Lung (tissue), 12 donors: ENCODE data around the gene ITPKA. TPM values are rescaled to one million over a fixed set of nuclear protein-coding genes. Genes with fewer than 3 reads are reported as not detected.

Source experiments
- ATAC-seq: fragments of 200-7000 bp; cut with Tn5 transposase; one replicate; pipeline ENCODE4 v1.9.1; 2020; ENCODE audit warnings: moderate number of reproducible peaks; ENCODE audit not compliant: insufficient read depth, low FRiP score
- DNase-seq, 3 donors: peaks; one replicate each; pipeline ENCODE4 v3.0.0-alpha.2; 2013 to 2017
- H3K27ac ChIP-seq, 2 donors: one replicate each; pipeline ENCODE4 v1.5.1; 2013; ENCODE audit warnings: mild to moderate bottlenecking in 2 of 2, moderate library complexity in 2 of 2, control low read depth in 1 of 2, inconsistent platforms in 1 of 2, low read depth in 1 of 2, low read length in 1 of 2
- H3K27me3 ChIP-seq, 3 donors: one replicate each; pipeline ENCODE4 v1.5.1; 2013; ENCODE audit warnings: low read length in 2 of 3; ENCODE audit not compliant: control insufficient read depth in 3 of 3, insufficient read depth in 3 of 3
- H3K36me3 ChIP-seq, 4 donors: one replicate each; pipeline ENCODE4 v1.5.1; 2013; ENCODE audit warnings: low read length in 4 of 4, mild to moderate bottlenecking in 1 of 4, moderate library complexity in 1 of 4; ENCODE audit not compliant: control insufficient read depth in 4 of 4, insufficient read depth in 4 of 4
- H3K4me1 ChIP-seq, 5 donors: one replicate each; pipeline ENCODE4 v1.5.1; 2013; ENCODE audit warnings: low read length in 5 of 5, mild to moderate bottlenecking in 2 of 5, moderate library complexity in 1 of 5; ENCODE audit not compliant: control insufficient read depth in 5 of 5, insufficient read depth in 5 of 5
- H3K4me3 ChIP-seq: one replicate; pipeline ENCODE4 v1.5.1; 2013; ENCODE audit warnings: mild to moderate bottlenecking, control low read depth, moderate library complexity
- H3K9ac ChIP-seq, 2 donors: one replicate each; pipeline ENCODE4 v1.5.1; 2013; ENCODE audit warnings: low read length in 2 of 2, control low read depth in 1 of 2; ENCODE audit not compliant: insufficient read depth in 1 of 2
- H3K9me3 ChIP-seq, 4 donors: one replicate each; pipeline ENCODE4 v1.5.1; 2013; ENCODE audit warnings: low read length in 3 of 4, mild to moderate bottlenecking in 1 of 4, moderate library complexity in 1 of 4; ENCODE audit not compliant: control insufficient read depth in 4 of 4, insufficient read depth in 3 of 4
- WGBS, 2 donors: extraction: QIAGEN DNeasy Blood & Tissue Kit; methylation state at CpG; one replicate each; pipeline ENCODE4 v1.1.7; 2013; 5-methylcytosine and 5-hydroxymethylcytosine counted together
- polyA plus RNA-seq, 2 donors: library from polyadenylated mRNA; stranded (reverse); fragments of 200-250 nt; gene quantifications; one replicate each; pipeline ENCODE4 v1.2.1, GENCODE V29; 2013
- total RNA-seq, 2 donors: library from RNA; depleted of rRNA in 1 of 2; stranded (reverse); fragments of >200 nt in 1 of 2; gene quantifications; one replicate each; pipeline ENCODE4 v1.2.1, GENCODE V29; 2014 to 2021
- TF ChIP-seq, protein P1 (sequence below): IDR thresholded peaks from 2 replicates; pipeline ENCODE4 v1.5.1; 2012; ENCODE audit warnings: mild to moderate bottlenecking; ENCODE audit errors: control extremely low read depth, extremely low read depth
- donor health status: control.
- donor health status: control.
- donor health status: Bipolar disorder and iron deficiency.
- donor health status: healthy.
- donor health status: DM: yes; HTN: yes; CAD: no.

Gene ITPKA
- total and polyA plus RNA-seq, 4 donors = 0.35 to 1.9 (median 1.2) TPM

DNA sequence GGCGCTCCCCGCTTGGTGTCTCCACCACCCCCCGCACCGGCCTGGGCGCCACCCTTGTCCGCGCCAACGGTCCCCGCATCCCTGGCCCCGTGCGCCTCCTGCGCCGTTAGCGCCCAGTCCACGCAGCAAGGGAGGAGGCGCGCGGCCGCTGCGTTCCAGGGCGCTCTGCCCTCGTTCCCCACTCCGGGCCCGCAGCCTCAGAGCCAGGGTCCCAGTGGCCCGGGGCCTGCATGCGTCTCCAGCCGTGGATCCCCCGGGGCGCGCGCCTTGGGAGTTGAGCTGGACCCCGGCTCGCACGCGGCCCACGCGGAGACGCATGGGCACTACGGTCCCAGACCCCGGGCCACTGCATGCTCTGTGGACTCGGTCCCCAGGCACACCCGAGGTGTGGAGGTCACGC is 7.4 kb upstream of the ITPKA start:
- TF ChIP-seq, protein P1, sequence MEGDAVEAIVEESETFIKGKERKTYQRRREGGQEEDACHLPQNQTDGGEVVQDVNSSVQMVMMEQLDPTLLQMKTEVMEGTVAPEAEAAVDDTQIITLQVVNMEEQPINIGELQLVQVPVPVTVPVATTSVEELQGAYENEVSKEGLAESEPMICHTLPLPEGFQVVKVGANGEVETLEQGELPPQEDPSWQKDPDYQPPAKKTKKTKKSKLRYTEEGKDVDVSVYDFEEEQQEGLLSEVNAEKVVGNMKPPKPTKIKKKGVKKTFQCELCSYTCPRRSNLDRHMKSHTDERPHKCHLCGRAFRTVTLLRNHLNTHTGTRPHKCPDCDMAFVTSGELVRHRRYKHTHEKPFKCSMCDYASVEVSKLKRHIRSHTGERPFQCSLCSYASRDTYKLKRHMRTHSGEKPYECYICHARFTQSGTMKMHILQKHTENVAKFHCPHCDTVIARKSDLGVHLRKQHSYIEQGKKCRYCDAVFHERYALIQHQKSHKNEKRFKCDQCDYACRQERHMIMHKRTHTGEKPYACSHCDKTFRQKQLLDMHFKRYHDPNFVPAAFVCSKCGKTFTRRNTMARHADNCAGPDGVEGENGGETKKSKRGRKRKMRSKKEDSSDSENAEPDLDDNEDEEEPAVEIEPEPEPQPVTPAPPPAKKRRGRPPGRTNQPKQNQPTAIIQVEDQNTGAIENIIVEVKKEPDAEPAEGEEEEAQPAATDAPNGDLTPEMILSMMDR = no peak
- peaks cover 0 to 6% (median 0%) of the 10 kb centered on the region in 5 donors for H3K4me1 ChIP-seq
- WGBS, 2 donors = 86 to 88% methylated on average over 38 to 43 of the region's 43 CpGs
- no peak overlapping the region for H3K4me3 ChIP-seq
- H3K36me3 ChIP-seq = peaks cover 3 to 16% (median 13%) of the 10 kb centered on the region in 4 donors
- ATAC-seq (no peak), DNase-seq (no peak)
- no peak overlapping the region for H3K9ac ChIP-seq
- H3K27ac ChIP-seq = no peak overlapping the region
- H3K27me3 ChIP-seq = peaks cover 0 to 2% (median 0%) of the 10 kb centered on the region in 3 donors
- H3K9me3 ChIP-seq = no peaks in the 10 kb centered on the region

DNA sequence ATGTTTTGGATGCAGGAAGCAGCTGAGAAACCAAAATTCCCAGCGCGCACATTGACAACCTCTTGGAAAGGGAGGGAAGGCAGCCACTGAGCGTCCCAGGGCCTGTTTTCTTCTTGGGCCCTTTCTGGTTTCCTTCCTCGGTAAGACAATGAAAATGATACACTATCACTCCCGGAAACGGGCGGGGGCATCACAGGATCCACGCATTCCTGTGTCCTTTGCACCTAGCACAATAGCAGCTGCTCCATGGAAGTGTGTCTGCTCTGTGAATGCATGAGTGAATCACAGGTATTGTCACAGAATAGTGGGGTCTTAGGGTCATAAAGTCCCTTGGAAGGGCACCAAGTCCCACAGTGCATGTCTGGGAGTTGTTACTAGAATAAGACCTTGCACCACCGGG is 6.3 kb upstream of the ITPKA start:
- TF ChIP-seq, protein P1 = no peak

DNA sequence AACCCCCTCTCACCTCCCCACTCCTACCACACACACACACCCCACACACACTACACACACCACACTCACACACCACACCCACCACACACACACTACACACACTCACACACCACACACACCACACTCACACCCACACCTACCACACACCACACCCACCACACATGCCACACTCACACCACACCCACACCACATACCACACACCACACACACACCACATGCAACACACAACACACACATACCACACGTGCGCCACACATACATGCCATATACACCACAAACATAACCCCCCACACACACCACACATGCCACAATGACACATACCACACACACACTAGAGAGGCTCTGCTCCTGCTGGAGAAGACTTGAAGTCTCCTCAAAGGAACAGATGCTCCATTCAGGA is 5.9 kb upstream of the ITPKA start:
- Histone ChIP-seq H3K27me3 (peaks cover 0 to 9% (median 6%) of the 10 kb centered on the region in 3 donors), H3K9ac (no peak overlapping the region), H3K9me3 (no peaks in the 10 kb centered on the region), H3K36me3 (peaks cover 2 to 6% (median 4%) of the 10 kb centered on the region in 4 donors), H3K27ac (no peak overlapping the region), H3K4me1 (peaks cover 0 to 10% (median 7%) of the 10 kb centered on the region in 5 donors), H3K4me3 (no peak overlapping the region)
- WGBS, 2 donors = 89 to 95% methylated on average over 2 of the region's 2 CpGs
- TF ChIP-seq, protein P1 = no peak
- ATAC-seq (no peak), DNase-seq (no peak)

More for the DNA sequence above, 6.3 kb upstream of the ITPKA start:
- Histone ChIP-seq H3K4me3 (no peak overlapping the region), H3K27me3 (peaks cover 0 to 9% (median 6%) of the 10 kb centered on the region in 3 donors), H3K9me3 (no peaks in the 10 kb centered on the region), H3K4me1 (peaks cover 0 to 6% (median 3%) of the 10 kb centered on the region in 5 donors), H3K27ac (no peak overlapping the region), H3K9ac (no peak overlapping the region), H3K36me3 (peaks cover 3 to 8% (median 6%) of the 10 kb centered on the region in 4 donors)
- DNase-seq = no peak
- WGBS, 2 donors = 71 to 83% methylated on average over 9 of the region's 9 CpGs
- no peak for ATAC-seq

DNA sequence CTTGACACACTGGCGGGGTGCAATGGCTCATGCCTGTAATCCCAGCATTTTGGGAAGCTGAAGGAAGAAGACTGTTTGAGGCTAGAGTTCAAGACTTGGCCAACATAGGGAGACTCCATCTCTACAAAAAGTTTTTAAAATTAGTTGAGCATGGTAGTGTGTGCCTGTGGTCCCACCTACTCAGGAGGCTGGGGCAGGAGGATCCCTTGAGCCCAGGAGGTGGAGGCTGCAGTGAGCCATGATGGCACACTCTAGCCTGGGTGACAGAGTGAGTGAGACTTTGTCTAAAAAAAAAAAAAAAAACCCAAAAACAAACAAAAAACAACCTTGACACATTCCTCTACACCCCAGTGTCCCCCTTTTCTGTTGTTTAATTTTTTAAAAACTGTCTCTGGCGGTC is 4.0 kb upstream of the ITPKA start:
- no peaks in the 10 kb centered on the region for H3K36me3 ChIP-seq
- H3K4me1 ChIP-seq = peaks cover 0 to 18% (median 13%) of the 10 kb centered on the region in 5 donors
- 99 to 100% methylated on average over 2 of the region's 2 CpGs for WGBS, 2 donors
- DNase-seq = no peak
- no peak overlapping the region for H3K9ac ChIP-seq
- H3K9me3 ChIP-seq = no peaks in the 10 kb centered on the region
- no peak overlapping the region for H3K27ac ChIP-seq
- TF ChIP-seq, protein P1 = no peak
- H3K27me3 ChIP-seq = peaks cover 0 to 11% (median 6%) of the 10 kb centered on the region in 3 donors
- ATAC-seq = no peak
- H3K4me3 ChIP-seq = no peak overlapping the region
